ENCODE data around the gene NEAT1. TPM values are rescaled to one million over a fixed set of nuclear protein-coding genes. Genes with fewer than 3 reads are reported as not detected.

The NEAT1 gene
- polyA plus RNA-seq, 1 donor from 2014 or later: 4.2 TPM

DNA sequence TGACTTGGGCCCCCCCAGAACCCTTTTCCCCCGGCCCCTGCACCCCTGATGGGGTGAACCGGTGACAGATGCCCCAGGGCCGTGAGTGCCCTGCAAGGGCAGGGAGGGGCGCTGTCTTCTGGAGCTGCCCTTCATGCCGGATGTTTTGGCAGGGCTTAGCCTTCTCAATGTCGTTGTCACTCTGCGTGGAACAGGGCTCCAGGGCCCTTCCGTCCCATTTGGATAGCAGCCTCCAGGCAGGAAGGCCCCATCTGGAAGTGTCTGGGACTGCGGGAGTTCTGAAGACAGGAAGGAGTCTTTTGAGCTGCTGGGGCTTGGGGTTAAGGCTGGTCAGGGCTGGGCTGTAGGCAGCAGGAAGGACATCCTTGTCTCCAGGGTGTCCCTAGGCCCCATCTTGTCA, 31.6 kb upstream of the NEAT1 start:
- Histone ChIP-seq H3K9ac (ENCODE audit: low read length) (no peak overlapping the region), H2AFZ (ENCODE audit: low read depth, low read length) (no peak overlapping the region), H3K79me2 (replicated peaks; ENCODE audit: insufficient read depth, low read length) (peaks cover 8% of the 10 kb centered on the region), H4K20me1 (ENCODE audit: insufficient read depth) (no peaks in the 10 kb centered on the region), H3K27ac (ENCODE audit: low read length) (no peak overlapping the region), H3K4me2 (ENCODE audit: low read length) (no peak overlapping the region), H3K9me2 (ENCODE audit: insufficient read depth, low read length) (no peaks in the 10 kb centered on the region), H3F3A (ENCODE audit: insufficient read depth, low read length, poor library complexity, severe bottlenecking) (no peaks in the 10 kb centered on the region), H3K4me3 (ENCODE audit: low read length) (no peak overlapping the region), H3K36me3 (ENCODE audit: insufficient read depth, low read length) (no peaks in the 10 kb centered on the region), H3K27me3 (ENCODE audit: insufficient read depth, low read depth, low read length) (no peaks in the 10 kb centered on the region), H3K9me3 (ENCODE audit: low read length) (no peaks in the 10 kb centered on the region)
- no peak for TF ChIP-seq CTCF (IDR thresholded peaks at IDR 0.05; ENCODE audit: poor library complexity, severe bottlenecking)
- no peak for TF ChIP-seq MXI1 (conservative IDR thresholded peaks at IDR 0.05; ENCODE audit: poor library complexity, severe bottlenecking)
- TF ChIP-seq TAF1 (IDR thresholded peaks at IDR 0.05; ENCODE audit: low read depth): no peak
- no peak for TF ChIP-seq EP300 (conservative IDR thresholded peaks at IDR 0.05; ENCODE audit: poor library complexity, severe bottlenecking)
- TF ChIP-seq, protein P1, sequence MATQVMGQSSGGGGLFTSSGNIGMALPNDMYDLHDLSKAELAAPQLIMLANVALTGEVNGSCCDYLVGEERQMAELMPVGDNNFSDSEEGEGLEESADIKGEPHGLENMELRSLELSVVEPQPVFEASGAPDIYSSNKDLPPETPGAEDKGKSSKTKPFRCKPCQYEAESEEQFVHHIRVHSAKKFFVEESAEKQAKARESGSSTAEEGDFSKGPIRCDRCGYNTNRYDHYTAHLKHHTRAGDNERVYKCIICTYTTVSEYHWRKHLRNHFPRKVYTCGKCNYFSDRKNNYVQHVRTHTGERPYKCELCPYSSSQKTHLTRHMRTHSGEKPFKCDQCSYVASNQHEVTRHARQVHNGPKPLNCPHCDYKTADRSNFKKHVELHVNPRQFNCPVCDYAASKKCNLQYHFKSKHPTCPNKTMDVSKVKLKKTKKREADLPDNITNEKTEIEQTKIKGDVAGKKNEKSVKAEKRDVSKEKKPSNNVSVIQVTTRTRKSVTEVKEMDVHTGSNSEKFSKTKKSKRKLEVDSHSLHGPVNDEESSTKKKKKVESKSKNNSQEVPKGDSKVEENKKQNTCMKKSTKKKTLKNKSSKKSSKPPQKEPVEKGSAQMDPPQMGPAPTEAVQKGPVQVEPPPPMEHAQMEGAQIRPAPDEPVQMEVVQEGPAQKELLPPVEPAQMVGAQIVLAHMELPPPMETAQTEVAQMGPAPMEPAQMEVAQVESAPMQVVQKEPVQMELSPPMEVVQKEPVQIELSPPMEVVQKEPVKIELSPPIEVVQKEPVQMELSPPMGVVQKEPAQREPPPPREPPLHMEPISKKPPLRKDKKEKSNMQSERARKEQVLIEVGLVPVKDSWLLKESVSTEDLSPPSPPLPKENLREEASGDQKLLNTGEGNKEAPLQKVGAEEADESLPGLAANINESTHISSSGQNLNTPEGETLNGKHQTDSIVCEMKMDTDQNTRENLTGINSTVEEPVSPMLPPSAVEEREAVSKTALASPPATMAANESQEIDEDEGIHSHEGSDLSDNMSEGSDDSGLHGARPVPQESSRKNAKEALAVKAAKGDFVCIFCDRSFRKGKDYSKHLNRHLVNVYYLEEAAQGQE (IDR thresholded peaks at IDR 0.05; ENCODE audit: borderline replicate concordance): no peak
- no peak for TF ChIP-seq EZH2 (IDR thresholded peaks at IDR 0.05; ENCODE audit: borderline replicate concordance, insufficient read depth, low read length, poor library complexity, severe bottlenecking)
- no peak for TF ChIP-seq RAD21 (conservative IDR thresholded peaks at IDR 0.05)
- no peak for TF ChIP-seq SMC3 (conservative IDR thresholded peaks at IDR 0.05; ENCODE audit: poor library complexity)
- no peak for TF ChIP-seq POLR2AphosphoS5 (IDR thresholded peaks at IDR 0.05)

GRCh38 chr11:65392186-65392829, 30.3 kb upstream of the NEAT1 start:
- no peaks in the 10 kb centered on the region for H3K27me3 ChIP-seq (ENCODE audit: insufficient read depth, low read depth, low read length)
- H3K9me3 ChIP-seq (ENCODE audit: low read length): no peaks in the 10 kb centered on the region
- H3K27ac ChIP-seq (ENCODE audit: low read length): no peak overlapping the region
- no peaks in the 10 kb centered on the region for H3K9me2 ChIP-seq (ENCODE audit: insufficient read depth, low read length)
- no peak overlapping the region for H3K4me3 ChIP-seq (ENCODE audit: low read length)
- H3K79me2 ChIP-seq (replicated peaks; ENCODE audit: insufficient read depth, low read length): peaks cover under 1% of the 10 kb centered on the region
- no peak overlapping the region for H3K4me2 ChIP-seq (ENCODE audit: low read length)
- no peak overlapping the region for H3K9ac ChIP-seq (ENCODE audit: low read length)
- no peaks in the 10 kb centered on the region for H4K20me1 ChIP-seq (ENCODE audit: insufficient read depth)
- no peaks in the 10 kb centered on the region for H3F3A ChIP-seq (ENCODE audit: insufficient read depth, low read length, poor library complexity, severe bottlenecking)
- no peak overlapping the region for H2AFZ ChIP-seq (ENCODE audit: low read depth, low read length)
- TF ChIP-seq CTCF (IDR thresholded peaks at IDR 0.05; ENCODE audit: poor library complexity, severe bottlenecking): no peak
- TF ChIP-seq RAD21 (conservative IDR thresholded peaks at IDR 0.05): no peak
- TF ChIP-seq EP300 (conservative IDR thresholded peaks at IDR 0.05; ENCODE audit: poor library complexity, severe bottlenecking): no peak
- no peak for TF ChIP-seq EZH2 (IDR thresholded peaks at IDR 0.05; ENCODE audit: borderline replicate concordance, insufficient read depth, low read length, poor library complexity, severe bottlenecking)
- TF ChIP-seq, protein P1 (IDR thresholded peaks at IDR 0.05; ENCODE audit: borderline replicate concordance): no peak
- TF ChIP-seq POLR2AphosphoS5 (IDR thresholded peaks at IDR 0.05): no peak
- no peak for TF ChIP-seq MXI1 (conservative IDR thresholded peaks at IDR 0.05; ENCODE audit: poor library complexity, severe bottlenecking)
- no peak for TF ChIP-seq TAF1 (IDR thresholded peaks at IDR 0.05; ENCODE audit: low read depth)
- no peak for TF ChIP-seq SMC3 (conservative IDR thresholded peaks at IDR 0.05; ENCODE audit: poor library complexity)
- no peaks in the 10 kb centered on the region for H3K36me3 ChIP-seq (ENCODE audit: insufficient read depth, low read length)

Measured in neural cell (in vitro differentiated cells).